Heart right ventricle (tissue), 16 donors: ENCODE data around the gene LTO1. TPM values are rescaled to one million over a fixed set of nuclear protein-coding genes. Genes with fewer than 3 reads are reported as not detected.

Experiments
- ATAC-seq, 8 donors: fragments of 200-7000 bp; cut with Tn5 transposase; one replicate each; pipeline ENCODE4 v1.9.1; 2020; ENCODE audit warnings: mild to moderate bottlenecking in 8 of 8, moderate library complexity in 8 of 8, moderate number of reproducible peaks in 1 of 8
- DNase-seq, 2 donors: peaks; one replicate each; pipeline ENCODE4 v3.0.0-alpha.2; 2020
- H3K27ac ChIP-seq, 10 donors: fragments of 200-600 bp; sonication (generic) in 2 of 10; one replicate each; pipeline versions ENCODE4 v1.5.0 to v1.8.0; 2020 to 2022; ENCODE audit warnings: mild to moderate bottlenecking in 3 of 10
- H3K27me3 ChIP-seq, 7 donors: fragments of 200-600 bp; one replicate each; pipeline ENCODE4 v1.8.0; 2021 to 2022; ENCODE audit warnings: mild to moderate bottlenecking in 2 of 7
- H3K36me3 ChIP-seq, 9 donors: fragments of 200-600 bp; sonication (generic) in 1 of 9; one replicate each; pipeline versions ENCODE4 v1.5.0 to v1.8.0; 2020 to 2022; ENCODE audit warnings: mild to moderate bottlenecking in 2 of 9
- H3K4me1 ChIP-seq, 9 donors: fragments of 200-600 bp; sonication (generic) in 1 of 9; one replicate each; pipeline versions ENCODE4 v1.5.0 to v1.8.0; 2020 to 2022; ENCODE audit warnings: mild to moderate bottlenecking in 4 of 9
- H3K4me3 ChIP-seq, 10 donors: fragments of 200-600 bp; sonication (generic) in 2 of 10; one replicate each; pipeline versions ENCODE4 v1.5.0 to v1.8.0; 2020 to 2022; ENCODE audit warnings: mild to moderate bottlenecking in 7 of 10, moderate library complexity in 2 of 10
- H3K9me3 ChIP-seq, 11 donors: fragments of 200-600 bp in 10 of 11; sonication (generic) in 2 of 11; one replicate each; pipeline versions ENCODE4 v1.5.0 to v1.8.0; 2013 to 2022; ENCODE audit warnings: mild to moderate bottlenecking in 2 of 11, control low read depth in 1 of 11, moderate library complexity in 1 of 11
- CTCF ChIP-seq, 9 donors: fragments of 200-600 bp; sonication (generic) in 2 of 9; IDR thresholded peaks; one replicate each; pipeline versions ENCODE4 v1.5.0 to v1.8.0; 2021 to 2022; ENCODE audit warnings: antibody characterized with exemption in 9 of 9, mild to moderate bottlenecking in 5 of 9, moderate library complexity in 1 of 9
- WGBS, 2 donors: extraction: QIAGEN DNeasy Blood & Tissue Kit; methylation state at CpG; one replicate each; pipeline ENCODE4 v1.1.7; 2013; ENCODE audit warnings: inconsistent platforms in 1 of 2; 5-methylcytosine and 5-hydroxymethylcytosine counted together
- intact Hi-C, 10 donors: fragments of 100-400 bp; cut with DNase I; formaldehyde crosslinking; loops; one replicate each; pipeline versions ENCODE4 v1.11.1 to v1.14.2; 2022
- polyA plus RNA-seq, 2 donors: library from polyadenylated mRNA; stranded (reverse); fragments of 200-250 nt; gene quantifications; one replicate each; pipeline ENCODE4 v1.2.3, GENCODE V29; 2013
- total RNA-seq, 10 donors: library from RNA; stranded (reverse); fragmentation: NEBNext Ultra II Directional in 3 of 10; extraction: Animal tissue kit (Norgen Biotek cat#: 25700) in 3 of 10; gene quantifications; one replicate each; pipeline versions ENCODE4 v1.2.1 to v1.2.4, GENCODE V29; 2021 to 2023
- donor health status: Arrhythmogenic right ventricular cardiomyopathy.
- donor health status: ischemic (EF 13 %, LVEDD 7.1; RV severe dilation, severe dysfunction).
- donor health status: healthy with polysubstance abuse.
- donor health status: DM: no; HTN: yes; CAD: no.
- donor health status: DM: no; HTN: no; CAD: no.
- donor health status: ischemic (EF 25% LVEDD 6.9; RV normal size, moderate dysfunction).
- donor health status: ischemic (EF 25% LVEDD 5.7; RV mildly dilated, moderate dysfunction).
- donor health status: healthy.
- donor health status: DM: yes; HTN: yes; CAD: no.
- donor health status: Ischemic cardiomyopathy.
- donor health status: ischemic (EF 35%, LVEDD 5.7; RV mildly dilated, moderate dysfunction).
- donor health status: nonischemic (EF 11% LVEDD 7.7; RV severe dilation, severe dysfunction).
- donor health status: DM: yes; HTN: yes; CAD: no.
- donor health status: PGD.
- donor health status: ischemic (EF 29% LVEDD 5.4; RV normal size, mild dysfunction).
- donor health status: nonischemic (EF 23%, LVEDD 6.1; RV moderate dilation, normal function).

LTO1 gene
- total and polyA plus RNA-seq, 12 donors, result 7.0 to 22.6 (median 8.2) TPM

DNA sequence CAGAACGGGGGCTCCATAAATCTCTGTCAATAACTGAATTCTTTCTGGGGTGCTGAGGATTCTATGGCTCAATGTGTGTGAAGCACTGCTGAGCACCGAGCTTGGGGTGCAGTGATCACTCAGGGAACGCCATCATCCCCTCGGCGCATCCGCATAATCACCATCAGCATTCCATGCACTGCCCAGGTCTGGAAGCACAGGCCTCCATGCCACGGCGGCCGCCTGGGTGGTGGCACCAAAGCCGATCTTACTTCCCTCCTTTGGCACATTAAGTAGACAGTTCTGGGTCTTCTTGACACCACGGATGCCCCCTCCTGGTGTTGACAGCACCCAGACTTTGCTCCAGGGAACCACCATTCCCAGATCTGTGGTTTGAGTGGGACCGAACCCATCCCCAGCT lies 15.6 kb downstream of the LTO1 start:
- Histone ChIP-seq H3K4me1 (peaks cover 0 to 9% (median 0%) of the 10 kb centered on the region in 9 donors), H3K4me3 (no peak overlapping the region), H3K27me3 (no peaks in the 10 kb centered on the region), H3K27ac (no peak overlapping the region), H3K9me3 (no peaks in the 10 kb centered on the region), H3K36me3 (peaks cover 0 to 40% (median 1%) of the 10 kb centered on the region in 9 donors)
- intact Hi-C loops, result no loop called here
- ATAC-seq, result no peak
- DNase-seq, result no peak
- 92 to 94% methylated on average over 12 of the region's 12 CpGs for WGBS, 2 donors
- TF ChIP-seq CTCF (IDR thresholded peaks at IDR 0.05), result no peak

- Histone ChIP-seq H3K9me3 (no peaks in the 10 kb centered on the region), H3K4me3 (no peak overlapping the region), H3K27ac (no peak overlapping the region), H3K27me3 (no peaks in the 10 kb centered on the region), H3K4me1 (peaks cover 0 to 10% (median 0%) of the 10 kb centered on the region in 9 donors), H3K36me3 (peaks cover 0 to 40% (median 5%) of the 10 kb centered on the region in 9 donors)
- TF ChIP-seq CTCF (IDR thresholded peaks at IDR 0.05), result no peak
- no peak for ATAC-seq
- WGBS, 2 donors, result 83 to 88% methylated on average over 18 of the region's 18 CpGs
- intact Hi-C loops, result no loop called here
- no peak for DNase-seq
Measured at GRCh38 chr11:69658626-69659450, 16.3 kb downstream of the LTO1 start.

DNA sequence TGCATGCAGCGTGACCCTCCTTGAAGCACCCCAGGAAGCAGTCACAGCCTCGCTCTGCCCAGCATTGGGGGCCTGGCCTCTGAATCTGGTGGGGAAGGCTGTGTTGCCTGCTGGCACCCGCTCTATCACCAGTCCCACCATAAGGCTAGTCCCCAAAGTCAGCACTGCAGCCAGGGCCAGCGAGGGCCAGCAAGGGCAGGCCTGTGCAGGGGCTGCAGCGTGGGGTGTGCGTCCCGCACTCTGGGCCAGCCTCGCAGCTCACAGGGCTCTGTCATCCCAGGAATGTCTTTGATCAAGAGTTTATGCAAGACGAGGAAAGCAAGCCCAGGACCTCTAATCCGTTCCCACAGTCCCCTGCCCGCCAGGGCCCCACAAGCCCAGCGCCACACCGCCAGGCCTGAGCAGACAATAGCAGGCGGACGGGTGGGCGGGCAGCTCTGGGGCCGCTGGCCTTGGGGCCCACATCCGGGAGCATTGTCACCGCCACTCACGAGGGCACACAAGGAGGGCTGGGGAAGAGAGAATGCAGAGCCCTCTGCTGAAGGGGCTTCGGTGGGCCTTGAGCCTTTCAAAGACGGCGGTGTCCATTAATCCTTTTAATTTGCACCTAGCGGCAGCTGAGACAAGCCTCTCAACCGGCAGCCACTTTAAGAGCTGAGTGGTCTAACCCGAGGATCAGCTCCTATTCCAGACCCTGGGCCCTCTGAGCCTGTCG lies 17.1 kb downstream of the LTO1 start:
- DNase-seq (no peak), ATAC-seq (no peak)
- H3K9me3 ChIP-seq, result no peaks in the 10 kb centered on the region

More for the DNA sequence above, 17.1 kb downstream of the LTO1 start:
- no peaks in the 10 kb centered on the region for H3K27me3 ChIP-seq
- TF ChIP-seq CTCF (IDR thresholded peaks at IDR 0.05), result no peak
- H3K4me1 ChIP-seq, result peaks cover 0 to 16% (median 0%) of the 10 kb centered on the region in 9 donors
- H3K27ac ChIP-seq, result no peak overlapping the region
- peaks cover 0 to 40% (median 11%) of the 10 kb centered on the region in 9 donors for H3K36me3 ChIP-seq
- H3K4me3 ChIP-seq, result no peak overlapping the region
- WGBS, 2 donors, result 62 to 69% methylated on average over 27 of the region's 27 CpGs
- intact Hi-C loops, result no loop called here
